ENCODE measurements around the gene DDX1.

DNA sequence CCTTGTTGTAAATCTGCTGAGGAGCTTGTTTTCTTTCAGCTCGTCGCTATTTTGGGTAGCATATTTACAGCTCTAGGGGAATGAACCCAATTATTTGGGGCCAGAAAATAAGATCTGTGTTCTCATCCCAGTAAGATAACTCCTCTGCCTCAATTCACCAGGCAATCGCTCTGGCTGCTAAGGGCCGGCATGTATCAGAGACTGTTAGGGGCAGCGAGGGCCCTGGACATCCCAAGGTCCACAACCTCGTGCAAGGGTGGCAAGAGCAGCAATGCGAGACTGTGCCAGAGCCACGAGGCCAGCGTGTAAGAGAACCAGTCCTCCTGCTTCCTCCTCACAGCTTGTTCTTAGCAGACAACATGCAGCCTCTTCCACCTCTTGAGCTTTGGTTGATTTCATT is 66.1 kb downstream of the DDX1 start:
- no peak for TF ChIP-seq POLR2A (IDR thresholded peaks at IDR 0.05)
- TF ChIP-seq, protein P1, sequence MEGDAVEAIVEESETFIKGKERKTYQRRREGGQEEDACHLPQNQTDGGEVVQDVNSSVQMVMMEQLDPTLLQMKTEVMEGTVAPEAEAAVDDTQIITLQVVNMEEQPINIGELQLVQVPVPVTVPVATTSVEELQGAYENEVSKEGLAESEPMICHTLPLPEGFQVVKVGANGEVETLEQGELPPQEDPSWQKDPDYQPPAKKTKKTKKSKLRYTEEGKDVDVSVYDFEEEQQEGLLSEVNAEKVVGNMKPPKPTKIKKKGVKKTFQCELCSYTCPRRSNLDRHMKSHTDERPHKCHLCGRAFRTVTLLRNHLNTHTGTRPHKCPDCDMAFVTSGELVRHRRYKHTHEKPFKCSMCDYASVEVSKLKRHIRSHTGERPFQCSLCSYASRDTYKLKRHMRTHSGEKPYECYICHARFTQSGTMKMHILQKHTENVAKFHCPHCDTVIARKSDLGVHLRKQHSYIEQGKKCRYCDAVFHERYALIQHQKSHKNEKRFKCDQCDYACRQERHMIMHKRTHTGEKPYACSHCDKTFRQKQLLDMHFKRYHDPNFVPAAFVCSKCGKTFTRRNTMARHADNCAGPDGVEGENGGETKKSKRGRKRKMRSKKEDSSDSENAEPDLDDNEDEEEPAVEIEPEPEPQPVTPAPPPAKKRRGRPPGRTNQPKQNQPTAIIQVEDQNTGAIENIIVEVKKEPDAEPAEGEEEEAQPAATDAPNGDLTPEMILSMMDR (IDR thresholded peaks at IDR 0.05) = no peak
